Caco-2 (cell line): Measurements from ENCODE around the gene DAGLB. TPM values are rescaled to one million over a fixed set of nuclear protein-coding genes. Genes with fewer than 3 reads are reported as not detected.

Source experiments
- BruUV-seq: library from RNA; stranded (reverse); fragments of 400-500 nt; replicated peaks from 2 replicates; lab custom pipeline; 2021; lab: Mats Ljungman, UMichigan
- CTCF ChIA-PET: fragments of 300-600 bp; sonication (Branson Sonifier 250); formaldehyde crosslinking; loops from one replicate; lab custom pipeline; 2022; ENCODE audit warnings: antibody characterized with exemption; lab: Charles Lee
- POLR2A ChIA-PET: fragments of 300-600 bp; sonication (Branson Sonifier 250); formaldehyde crosslinking; loops from one replicate; lab custom pipeline; 2022; ENCODE audit warnings: antibody characterized with exemption; lab: Charles Lee
- DNase-seq, 2 experiments: peaks; one replicate each; pipeline versions ENCODE4 v3.0.0 to v3.0.0-alpha.2; 2020 to 2022
- H3K27me3 ChIP-seq: replicated peaks from 2 replicates; pipeline ENCODE4 v1.6.0; 2011; ENCODE audit warnings: low read length; ENCODE audit not compliant: control insufficient read depth, insufficient read depth
- H3K36me3 ChIP-seq: 2 replicates; pipeline ENCODE4 v1.5.1; 2011; ENCODE audit warnings: low read length; ENCODE audit not compliant: control insufficient read depth, insufficient read depth
- H3K4me1 ChIP-seq: fragments of 250-450 bp; sonication (Bioruptor Pico); 2 replicates; pipeline ENCODE4 v1.5.1; 2020; ENCODE audit warnings: mild to moderate bottlenecking
- H3K4me3 ChIP-seq: 2 replicates; pipeline ENCODE4 v1.5.1; 2011; ENCODE audit warnings: low read depth, mild to moderate bottlenecking, control low read depth, low read length
- H3K9me3 ChIP-seq: fragments of 250-450 bp; sonication (Bioruptor Pico); 2 replicates; pipeline ENCODE4 v1.5.1; 2020; ENCODE audit warnings: mild to moderate bottlenecking, moderate library complexity
- H3K27ac Mint-ChIP-seq: one replicate; pipeline ENCODE4 v1.8.0; 2022; ENCODE audit warnings: mixed read lengths; ENCODE audit not compliant: unreplicated experiment
- H3K27me3 Mint-ChIP-seq: one replicate; pipeline ENCODE4 v1.8.0; 2022; ENCODE audit warnings: mixed read lengths; ENCODE audit not compliant: insufficient read depth, unreplicated experiment
- H3K36me3 Mint-ChIP-seq: one replicate; pipeline ENCODE4 v1.8.0; 2022; ENCODE audit warnings: mild to moderate bottlenecking, mixed read lengths; ENCODE audit not compliant: insufficient read depth, unreplicated experiment
- H3K4me1 Mint-ChIP-seq: one replicate; pipeline ENCODE4 v1.8.0; 2022; ENCODE audit warnings: low read depth, mixed read lengths; ENCODE audit not compliant: unreplicated experiment
- H3K4me3 Mint-ChIP-seq: one replicate; pipeline ENCODE4 v1.8.0; 2022; ENCODE audit warnings: mild to moderate bottlenecking, moderate library complexity, mixed read lengths; ENCODE audit not compliant: unreplicated experiment
- H3K9me3 Mint-ChIP-seq: one replicate; pipeline ENCODE4 v1.8.0; 2022; ENCODE audit warnings: mixed read lengths; ENCODE audit not compliant: unreplicated experiment
- intact Hi-C: fragments of 100-400 bp; cut with micrococcal nuclease; formaldehyde crosslinking; loops from one replicate; pipeline ENCODE4 v1.10.0; 2022; ENCODE audit not compliant: unreplicated experiment
- total RNA-seq: library from RNA; stranded (reverse); gene quantifications from 2 replicates; pipeline ENCODE4 v1.2.3, GENCODE V29; 2022
- TF ChIP-seq, protein P1 (sequence below), 2 experiments: fragments of 200-600 bp in 1 of 2; IDR thresholded peaks; 1 replicate in 1 of 2; 2 replicates in 1 of 2; pipeline versions ENCODE4 v1.5.1 to v1.8.0; 2011 to 2022; ENCODE audit warnings: antibody characterized with exemption in 1 of 2, control low read depth in 1 of 2, inconsistent platforms in 1 of 2, low read depth in 1 of 2, low read length in 1 of 2, mild to moderate bottlenecking in 1 of 2, moderate library complexity in 1 of 2; ENCODE audit not compliant: insufficient read depth in 1 of 2, severe bottlenecking in 1 of 2, unreplicated experiment in 1 of 2

The DAGLB gene
- total RNA-seq, 1 experiment from 2014 or later = 25.8 TPM

DNA sequence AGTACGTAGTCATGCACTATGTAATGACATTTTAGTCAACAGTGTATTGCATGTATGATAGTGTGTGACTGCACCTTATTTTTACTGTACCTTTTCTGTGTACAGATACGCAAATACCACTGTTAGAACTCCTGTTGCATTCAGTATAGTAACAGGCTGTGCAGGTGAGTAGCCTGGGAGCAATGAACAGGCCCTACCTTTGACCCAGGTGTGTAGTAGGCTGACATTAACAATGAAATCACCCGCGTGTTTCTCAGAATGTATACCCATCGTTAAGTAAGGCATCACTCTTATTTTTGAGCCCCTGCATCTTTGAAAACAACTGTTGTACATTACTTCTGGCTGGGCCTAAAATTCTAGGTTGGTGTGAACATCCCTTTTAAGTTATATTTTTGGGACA lies 41.6 kb downstream of the DAGLB start:
- intact Hi-C loops = no loop called here
- no peaks in the 10 kb centered on the region for H3K9me3 Mint-ChIP-seq
- Histone ChIP-seq H3K36me3 (peaks cover 7% of the 10 kb centered on the region), H3K27me3 (no peaks in the 10 kb centered on the region), H3K4me3 (no peak overlapping the region), H3K9me3 (no peaks in the 10 kb centered on the region), H3K4me1 (no peaks in the 10 kb centered on the region; the same call in 1 of the 2 replicates)
- CTCF ChIA-PET = no interaction called here
- peaks cover 96% of the 10 kb centered on the region for H3K36me3 Mint-ChIP-seq
- peak overlapping the region; percentile 0 for H3K27ac Mint-ChIP-seq
- no peak overlapping the region for H3K4me3 Mint-ChIP-seq
- no peaks in the 10 kb centered on the region for H3K27me3 Mint-ChIP-seq
- no TSS peak for BruUV-seq
- no peaks in the 10 kb centered on the region for H3K4me1 Mint-ChIP-seq
- POLR2A ChIA-PET = no interaction called here
- DNase-seq = no peak
- TF ChIP-seq, protein P1, sequence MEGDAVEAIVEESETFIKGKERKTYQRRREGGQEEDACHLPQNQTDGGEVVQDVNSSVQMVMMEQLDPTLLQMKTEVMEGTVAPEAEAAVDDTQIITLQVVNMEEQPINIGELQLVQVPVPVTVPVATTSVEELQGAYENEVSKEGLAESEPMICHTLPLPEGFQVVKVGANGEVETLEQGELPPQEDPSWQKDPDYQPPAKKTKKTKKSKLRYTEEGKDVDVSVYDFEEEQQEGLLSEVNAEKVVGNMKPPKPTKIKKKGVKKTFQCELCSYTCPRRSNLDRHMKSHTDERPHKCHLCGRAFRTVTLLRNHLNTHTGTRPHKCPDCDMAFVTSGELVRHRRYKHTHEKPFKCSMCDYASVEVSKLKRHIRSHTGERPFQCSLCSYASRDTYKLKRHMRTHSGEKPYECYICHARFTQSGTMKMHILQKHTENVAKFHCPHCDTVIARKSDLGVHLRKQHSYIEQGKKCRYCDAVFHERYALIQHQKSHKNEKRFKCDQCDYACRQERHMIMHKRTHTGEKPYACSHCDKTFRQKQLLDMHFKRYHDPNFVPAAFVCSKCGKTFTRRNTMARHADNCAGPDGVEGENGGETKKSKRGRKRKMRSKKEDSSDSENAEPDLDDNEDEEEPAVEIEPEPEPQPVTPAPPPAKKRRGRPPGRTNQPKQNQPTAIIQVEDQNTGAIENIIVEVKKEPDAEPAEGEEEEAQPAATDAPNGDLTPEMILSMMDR (IDR thresholded peaks at IDR 0.05; ENCODE audit: insufficient read depth in 1 of 2, low read depth in 1 of 2, low read length in 1 of 2, severe bottlenecking in 1 of 2, unreplicated experiment in 1 of 2) = no peak

DNA sequence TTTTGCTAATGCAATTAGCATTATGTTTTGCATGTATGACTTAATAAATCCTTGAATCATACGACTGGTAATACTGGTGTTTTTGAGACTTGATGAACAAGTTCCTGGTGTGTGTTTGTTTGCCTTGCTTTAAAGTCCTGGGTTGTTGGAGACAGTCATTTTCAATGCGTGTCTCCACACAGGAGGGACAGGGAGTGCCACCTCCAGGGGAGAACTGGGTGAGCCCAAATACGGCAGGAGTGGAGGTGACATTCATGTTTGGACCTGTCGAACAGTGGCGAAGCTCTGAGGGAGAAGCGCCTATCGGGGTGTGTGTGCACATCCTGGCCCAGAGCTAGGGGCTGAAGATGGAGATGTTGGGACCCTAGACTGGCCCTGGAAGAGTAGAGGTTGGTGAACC lies 43.8 kb downstream of the DAGLB start:
- no peaks in the 10 kb centered on the region for H3K9me3 ChIP-seq
- peaks cover 5% of the 10 kb centered on the region; the same call in 1 of the 2 replicates for H3K4me1 ChIP-seq
- no peak overlapping the region for H3K27ac Mint-ChIP-seq
- no peaks in the 10 kb centered on the region for H3K27me3 ChIP-seq
- H3K36me3 ChIP-seq = peaks cover 5% of the 10 kb centered on the region
- H3K4me1 Mint-ChIP-seq = peaks cover 5% of the 10 kb centered on the region
- intact Hi-C loops = no loop called here
- TF ChIP-seq, protein P1 (IDR thresholded peaks at IDR 0.05; ENCODE audit: insufficient read depth in 1 of 2, low read depth in 1 of 2, low read length in 1 of 2, severe bottlenecking in 1 of 2, unreplicated experiment in 1 of 2) = no peak
- no TSS peak for BruUV-seq
- H3K4me3 ChIP-seq = no peak overlapping the region
- H3K27me3 Mint-ChIP-seq = no peaks in the 10 kb centered on the region
- CTCF ChIA-PET = no interaction called here
- POLR2A ChIA-PET = no interaction called here
- H3K4me3 Mint-ChIP-seq = no peak overlapping the region
- no peak for DNase-seq
- no peaks in the 10 kb centered on the region for H3K9me3 Mint-ChIP-seq
- peaks cover 96% of the 10 kb centered on the region for H3K36me3 Mint-ChIP-seq

DNA sequence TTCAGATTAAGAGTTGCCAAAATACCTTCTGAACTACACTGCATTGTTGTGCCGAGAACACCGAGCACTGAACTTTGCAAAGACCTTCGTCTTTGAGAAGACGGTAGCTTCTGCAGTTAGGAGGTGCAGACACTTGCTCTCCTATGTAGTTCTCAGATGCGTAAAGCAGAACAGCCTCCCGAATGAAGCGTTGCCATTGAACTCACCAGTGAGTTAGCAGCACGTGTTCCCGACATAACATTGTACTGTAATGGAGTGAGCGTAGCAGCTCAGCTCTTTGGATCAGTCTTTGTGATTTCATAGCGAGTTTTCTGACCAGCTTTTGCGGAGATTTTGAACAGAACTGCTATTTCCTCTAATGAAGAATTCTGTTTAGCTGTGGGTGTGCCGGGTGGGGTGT lies 45.0 kb downstream of the DAGLB start:
- TF ChIP-seq, protein P1 (IDR thresholded peaks at IDR 0.05; ENCODE audit: insufficient read depth in 1 of 2, low read depth in 1 of 2, low read length in 1 of 2, severe bottlenecking in 1 of 2, unreplicated experiment in 1 of 2) = no peak
- Histone ChIP-seq H3K4me1 (peaks cover 7% of the 10 kb centered on the region; the same call in 1 of the 2 replicates), H3K9me3 (no peaks in the 10 kb centered on the region), H3K4me3 (no peak overlapping the region), H3K27me3 (no peaks in the 10 kb centered on the region), H3K36me3 (peaks cover 5% of the 10 kb centered on the region)
- CTCF ChIA-PET = no interaction called here
- Mint-ChIP-seq H3K4me3 (no peak overlapping the region), H3K9me3 (no peaks in the 10 kb centered on the region), H3K27ac (no peak overlapping the region), H3K27me3 (no peaks in the 10 kb centered on the region), H3K4me1 (peaks cover 11% of the 10 kb centered on the region), H3K36me3 (peaks cover 97% of the 10 kb centered on the region)
- POLR2A ChIA-PET = interaction anchor here (0.6 kb wide), 1 partner anchor 74 kb away, joined by 4 read pairs; no protein-coding TSS in a partner anchor
- DNase-seq = no peak
- intact Hi-C loops = no loop called here
- BruUV-seq = TSS peak; percentile 58
